ENCODE data around the gene MAPK10. TPM values are rescaled to one million over a fixed set of nuclear protein-coding genes. Genes with fewer than 3 reads are reported as not detected.

Gene MAPK10
- total and polyA plus RNA-seq, 2 experiments from 2014 or later, result 3.6 to 8.1 TPM

- H3K4me1 ChIP-seq (ENCODE audit: insufficient read depth), result no peaks in the 10 kb centered on the region
- H2AFZ ChIP-seq, result no peak overlapping the region
- no peaks in the 10 kb centered on the region for H3K36me3 Mint-ChIP-seq (ENCODE audit: low read depth)
- H3K27me3 ChIP-seq (ENCODE audit: insufficient read depth), result no peaks in the 10 kb centered on the region
- H3K4me3 Mint-ChIP-seq, result no peak overlapping the region
- no peaks in the 10 kb centered on the region for H3K27me3 Mint-ChIP-seq (ENCODE audit: insufficient read depth, low read depth, poor library complexity)
- no peak overlapping the region for H3K4me2 ChIP-seq
- DNase-seq (ENCODE audit: low spot score) (no peak), ATAC-seq (no peak)
- H3F3A ChIP-seq (replicated peaks; ENCODE audit: low read depth), result no peaks in the 10 kb centered on the region
- H3K4me3 ChIP-seq, result no peak overlapping the region
- H3K4me1 Mint-ChIP-seq, result no peaks in the 10 kb centered on the region
- no peaks in the 10 kb centered on the region for H3K9me2 ChIP-seq (ENCODE audit: insufficient read depth)
- H3K9me3 Mint-ChIP-seq, result peaks cover 3% of the 10 kb centered on the region; the same call in 2 of the 3 replicates
- no peak for TF ChIP-seq EZH2 (IDR thresholded peaks at IDR 0.05; ENCODE audit: low read depth, unreplicated experiment)
- TF ChIP-seq ZNF331 (CRISPR knock-in tag; IDR thresholded peaks at IDR 0.05; ENCODE audit: low read depth), result no peak
- TF ChIP-seq NANOG (IDR thresholded peaks at IDR 0.05; ENCODE audit: borderline replicate concordance), result no peak
- TF ChIP-seq CREB1 (CRISPR knock-in tag; IDR thresholded peaks at IDR 0.05; ENCODE audit: low read depth), result no peak
- TF ChIP-seq, protein P1, sequence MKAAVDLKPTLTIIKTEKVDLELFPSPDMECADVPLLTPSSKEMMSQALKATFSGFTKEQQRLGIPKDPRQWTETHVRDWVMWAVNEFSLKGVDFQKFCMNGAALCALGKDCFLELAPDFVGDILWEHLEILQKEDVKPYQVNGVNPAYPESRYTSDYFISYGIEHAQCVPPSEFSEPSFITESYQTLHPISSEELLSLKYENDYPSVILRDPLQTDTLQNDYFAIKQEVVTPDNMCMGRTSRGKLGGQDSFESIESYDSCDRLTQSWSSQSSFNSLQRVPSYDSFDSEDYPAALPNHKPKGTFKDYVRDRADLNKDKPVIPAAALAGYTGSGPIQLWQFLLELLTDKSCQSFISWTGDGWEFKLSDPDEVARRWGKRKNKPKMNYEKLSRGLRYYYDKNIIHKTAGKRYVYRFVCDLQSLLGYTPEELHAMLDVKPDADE (IDR thresholded peaks at IDR 0.05), result no peak
- TF ChIP-seq ZNF114 (CRISPR knock-in tag; IDR thresholded peaks at IDR 0.05), result no peak
- TF ChIP-seq, protein P2, sequence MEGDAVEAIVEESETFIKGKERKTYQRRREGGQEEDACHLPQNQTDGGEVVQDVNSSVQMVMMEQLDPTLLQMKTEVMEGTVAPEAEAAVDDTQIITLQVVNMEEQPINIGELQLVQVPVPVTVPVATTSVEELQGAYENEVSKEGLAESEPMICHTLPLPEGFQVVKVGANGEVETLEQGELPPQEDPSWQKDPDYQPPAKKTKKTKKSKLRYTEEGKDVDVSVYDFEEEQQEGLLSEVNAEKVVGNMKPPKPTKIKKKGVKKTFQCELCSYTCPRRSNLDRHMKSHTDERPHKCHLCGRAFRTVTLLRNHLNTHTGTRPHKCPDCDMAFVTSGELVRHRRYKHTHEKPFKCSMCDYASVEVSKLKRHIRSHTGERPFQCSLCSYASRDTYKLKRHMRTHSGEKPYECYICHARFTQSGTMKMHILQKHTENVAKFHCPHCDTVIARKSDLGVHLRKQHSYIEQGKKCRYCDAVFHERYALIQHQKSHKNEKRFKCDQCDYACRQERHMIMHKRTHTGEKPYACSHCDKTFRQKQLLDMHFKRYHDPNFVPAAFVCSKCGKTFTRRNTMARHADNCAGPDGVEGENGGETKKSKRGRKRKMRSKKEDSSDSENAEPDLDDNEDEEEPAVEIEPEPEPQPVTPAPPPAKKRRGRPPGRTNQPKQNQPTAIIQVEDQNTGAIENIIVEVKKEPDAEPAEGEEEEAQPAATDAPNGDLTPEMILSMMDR (conservative IDR thresholded peaks at IDR 0.05; ENCODE audit: low read depth in 2 of 2), result no peak
- TF ChIP-seq STAT1 (IDR thresholded peaks at IDR 0.05; ENCODE audit: unreplicated experiment), result no peak
- TF ChIP-seq JUNB (IDR thresholded peaks at IDR 0.05; ENCODE audit: unreplicated experiment), result no peak
- no peak for TF ChIP-seq POLR2AphosphoS5 (IDR thresholded peaks at IDR 0.05; ENCODE audit: low read depth)
- TF ChIP-seq, protein P3, sequence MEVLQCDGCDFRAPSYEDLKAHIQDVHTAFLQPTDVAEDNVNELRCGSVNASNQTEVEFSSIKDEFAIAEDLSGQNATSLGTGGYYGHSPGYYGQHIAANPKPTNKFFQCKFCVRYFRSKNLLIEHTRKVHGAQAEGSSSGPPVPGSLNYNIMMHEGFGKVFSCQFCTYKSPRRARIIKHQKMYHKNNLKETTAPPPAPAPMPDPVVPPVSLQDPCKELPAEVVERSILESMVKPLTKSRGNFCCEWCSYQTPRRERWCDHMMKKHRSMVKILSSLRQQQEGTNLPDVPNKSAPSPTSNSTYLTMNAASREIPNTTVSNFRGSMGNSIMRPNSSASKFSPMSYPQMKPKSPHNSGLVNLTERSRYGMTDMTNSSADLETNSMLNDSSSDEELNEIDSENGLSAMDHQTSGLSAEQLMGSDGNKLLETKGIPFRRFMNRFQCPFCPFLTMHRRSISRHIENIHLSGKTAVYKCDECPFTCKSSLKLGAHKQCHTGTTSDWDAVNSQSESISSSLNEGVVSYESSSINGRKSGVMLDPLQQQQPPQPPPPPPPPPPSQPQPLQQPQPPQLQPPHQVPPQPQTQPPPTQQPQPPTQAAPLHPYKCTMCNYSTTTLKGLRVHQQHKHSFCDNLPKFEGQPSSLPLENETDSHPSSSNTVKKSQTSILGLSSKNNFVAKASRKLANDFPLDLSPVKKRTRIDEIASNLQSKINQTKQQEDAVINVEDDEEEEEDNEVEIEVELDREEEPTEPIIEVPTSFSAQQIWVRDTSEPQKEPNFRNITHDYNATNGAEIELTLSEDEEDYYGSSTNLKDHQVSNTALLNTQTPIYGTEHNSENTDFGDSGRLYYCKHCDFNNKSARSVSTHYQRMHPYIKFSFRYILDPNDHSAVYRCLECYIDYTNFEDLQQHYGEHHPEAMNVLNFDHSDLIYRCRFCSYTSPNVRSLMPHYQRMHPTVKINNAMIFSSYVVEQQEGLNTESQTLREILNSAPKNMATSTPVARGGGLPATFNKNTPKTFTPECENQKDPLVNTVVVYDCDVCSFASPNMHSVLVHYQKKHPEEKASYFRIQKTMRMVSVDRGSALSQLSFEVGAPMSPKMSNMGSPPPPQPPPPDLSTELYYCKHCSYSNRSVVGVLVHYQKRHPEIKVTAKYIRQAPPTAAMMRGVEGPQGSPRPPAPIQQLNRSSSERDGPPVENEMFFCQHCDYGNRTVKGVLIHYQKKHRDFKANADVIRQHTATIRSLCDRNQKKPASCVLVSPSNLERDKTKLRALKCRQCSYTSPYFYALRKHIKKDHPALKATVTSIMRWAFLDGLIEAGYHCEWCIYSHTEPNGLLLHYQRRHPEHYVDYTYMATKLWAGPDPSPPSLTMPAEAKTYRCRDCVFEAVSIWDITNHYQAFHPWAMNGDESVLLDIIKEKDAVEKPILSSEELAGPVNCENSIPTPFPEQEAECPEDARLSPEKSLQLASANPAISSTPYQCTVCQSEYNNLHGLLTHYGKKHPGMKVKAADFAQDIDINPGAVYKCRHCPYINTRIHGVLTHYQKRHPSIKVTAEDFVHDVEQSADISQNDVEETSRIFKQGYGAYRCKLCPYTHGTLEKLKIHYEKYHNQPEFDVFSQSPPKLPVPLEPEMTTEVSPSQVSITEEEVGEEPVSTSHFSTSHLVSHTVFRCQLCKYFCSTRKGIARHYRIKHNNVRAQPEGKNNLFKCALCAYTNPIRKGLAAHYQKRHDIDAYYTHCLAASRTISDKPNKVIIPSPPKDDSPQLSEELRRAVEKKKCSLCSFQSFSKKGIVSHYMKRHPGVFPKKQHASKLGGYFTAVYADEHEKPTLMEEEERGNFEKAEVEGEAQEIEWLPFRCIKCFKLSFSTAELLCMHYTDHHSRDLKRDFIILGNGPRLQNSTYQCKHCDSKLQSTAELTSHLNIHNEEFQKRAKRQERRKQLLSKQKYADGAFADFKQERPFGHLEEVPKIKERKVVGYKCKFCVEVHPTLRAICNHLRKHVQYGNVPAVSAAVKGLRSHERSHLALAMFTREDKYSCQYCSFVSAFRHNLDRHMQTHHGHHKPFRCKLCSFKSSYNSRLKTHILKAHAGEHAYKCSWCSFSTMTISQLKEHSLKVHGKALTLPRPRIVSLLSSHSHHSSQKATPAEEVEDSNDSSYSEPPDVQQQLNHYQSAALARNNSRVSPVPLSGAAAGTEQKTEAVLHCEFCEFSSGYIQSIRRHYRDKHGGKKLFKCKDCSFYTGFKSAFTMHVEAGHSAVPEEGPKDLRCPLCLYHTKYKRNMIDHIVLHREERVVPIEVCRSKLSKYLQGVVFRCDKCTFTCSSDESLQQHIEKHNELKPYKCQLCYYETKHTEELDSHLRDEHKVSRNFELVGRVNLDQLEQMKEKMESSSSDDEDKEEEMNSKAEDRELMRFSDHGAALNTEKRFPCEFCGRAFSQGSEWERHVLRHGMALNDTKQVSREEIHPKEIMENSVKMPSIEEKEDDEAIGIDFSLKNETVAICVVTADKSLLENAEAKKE (CRISPR knock-in tag; IDR thresholded peaks at IDR 0.05), result no peak
- TF ChIP-seq EZH2phosphoT487 (IDR thresholded peaks at IDR 0.05; ENCODE audit: unreplicated experiment), result no peak
- TF ChIP-seq, protein P4, sequence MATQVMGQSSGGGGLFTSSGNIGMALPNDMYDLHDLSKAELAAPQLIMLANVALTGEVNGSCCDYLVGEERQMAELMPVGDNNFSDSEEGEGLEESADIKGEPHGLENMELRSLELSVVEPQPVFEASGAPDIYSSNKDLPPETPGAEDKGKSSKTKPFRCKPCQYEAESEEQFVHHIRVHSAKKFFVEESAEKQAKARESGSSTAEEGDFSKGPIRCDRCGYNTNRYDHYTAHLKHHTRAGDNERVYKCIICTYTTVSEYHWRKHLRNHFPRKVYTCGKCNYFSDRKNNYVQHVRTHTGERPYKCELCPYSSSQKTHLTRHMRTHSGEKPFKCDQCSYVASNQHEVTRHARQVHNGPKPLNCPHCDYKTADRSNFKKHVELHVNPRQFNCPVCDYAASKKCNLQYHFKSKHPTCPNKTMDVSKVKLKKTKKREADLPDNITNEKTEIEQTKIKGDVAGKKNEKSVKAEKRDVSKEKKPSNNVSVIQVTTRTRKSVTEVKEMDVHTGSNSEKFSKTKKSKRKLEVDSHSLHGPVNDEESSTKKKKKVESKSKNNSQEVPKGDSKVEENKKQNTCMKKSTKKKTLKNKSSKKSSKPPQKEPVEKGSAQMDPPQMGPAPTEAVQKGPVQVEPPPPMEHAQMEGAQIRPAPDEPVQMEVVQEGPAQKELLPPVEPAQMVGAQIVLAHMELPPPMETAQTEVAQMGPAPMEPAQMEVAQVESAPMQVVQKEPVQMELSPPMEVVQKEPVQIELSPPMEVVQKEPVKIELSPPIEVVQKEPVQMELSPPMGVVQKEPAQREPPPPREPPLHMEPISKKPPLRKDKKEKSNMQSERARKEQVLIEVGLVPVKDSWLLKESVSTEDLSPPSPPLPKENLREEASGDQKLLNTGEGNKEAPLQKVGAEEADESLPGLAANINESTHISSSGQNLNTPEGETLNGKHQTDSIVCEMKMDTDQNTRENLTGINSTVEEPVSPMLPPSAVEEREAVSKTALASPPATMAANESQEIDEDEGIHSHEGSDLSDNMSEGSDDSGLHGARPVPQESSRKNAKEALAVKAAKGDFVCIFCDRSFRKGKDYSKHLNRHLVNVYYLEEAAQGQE (IDR thresholded peaks at IDR 0.05; ENCODE audit: unreplicated experiment), result no peak
- no peaks in the 10 kb centered on the region for H4K20me1 ChIP-seq (replicated peaks; ENCODE audit: insufficient read depth)
- no peaks in the 10 kb centered on the region for H3K79me2 ChIP-seq (replicated peaks; ENCODE audit: insufficient read depth)
- no peak overlapping the region for H3K27ac ChIP-seq (ENCODE audit: low read depth)
- H3K27ac Mint-ChIP-seq, result no peak overlapping the region
- H3K36me3 ChIP-seq (ENCODE audit: insufficient read depth), result no peaks in the 10 kb centered on the region
Observed at GRCh38 chr4:86118711-86119110, 241.1 kb downstream of the MAPK10 start.

All from GM23338 (cell line).